ENCODE measurements around the gene GPR78. TPM values are rescaled to one million over a fixed set of nuclear protein-coding genes. Genes with fewer than 3 reads are reported as not detected.

The GPR78 gene
- total and polyA plus RNA-seq, 2 of the 8 experiments (the other 6 are each of a cell fraction or from before 2014, with no cell fraction given), result 1.0 to 3.0 TPM

DNA sequence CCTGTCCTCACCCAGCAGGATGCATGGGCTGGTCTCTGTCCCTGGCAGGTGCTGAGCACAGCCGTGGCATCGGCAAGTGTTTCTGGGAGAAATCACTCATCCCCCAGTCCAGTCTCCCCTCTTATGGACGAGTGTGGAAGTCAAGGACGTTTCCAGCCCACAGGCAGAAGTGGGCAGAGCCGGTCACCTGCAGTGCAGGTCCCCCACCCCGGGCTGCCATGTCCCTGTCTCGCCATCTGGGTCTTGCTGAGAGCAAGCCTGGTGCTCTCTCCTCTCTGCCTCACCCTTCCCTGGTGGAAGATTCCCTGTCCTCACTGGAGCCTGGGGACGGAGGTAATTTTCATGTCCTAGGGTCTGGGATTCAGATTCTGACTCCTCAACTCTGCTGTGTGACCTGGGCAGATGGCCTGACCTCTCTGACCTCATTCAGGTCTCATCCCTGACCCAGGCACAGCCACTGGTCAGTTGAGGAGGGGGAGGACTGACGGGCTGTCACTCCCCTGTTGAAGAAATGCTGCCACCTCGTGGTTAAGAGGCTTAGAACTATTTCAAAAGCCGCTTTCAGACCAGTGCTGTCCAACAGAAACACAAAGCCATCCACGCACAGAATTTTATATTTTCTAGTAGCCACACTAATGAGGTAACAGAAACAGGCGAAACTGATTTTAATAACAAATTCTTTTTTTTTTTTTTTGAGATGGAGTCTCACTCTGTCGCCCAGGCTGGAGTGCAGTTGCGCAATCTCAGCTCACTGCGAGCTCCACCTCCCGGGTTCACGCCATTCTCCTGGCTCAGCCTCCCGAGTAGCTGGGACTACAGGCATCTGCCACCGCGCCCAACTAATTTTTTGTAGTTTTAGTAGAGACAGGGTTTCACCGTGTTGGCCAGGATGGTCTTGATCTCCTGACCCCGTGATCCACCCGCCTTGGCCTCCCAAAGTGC lies 14.2 kb downstream of the GPR78 start:
- H2BK120ac ChIP-seq (replicated peaks; ENCODE audit: low read depth, low read length), result no peak overlapping the region
- H3K23ac ChIP-seq (ENCODE audit: insufficient read length), result no peak overlapping the region
- H4K5ac ChIP-seq (ENCODE audit: insufficient read length, low read depth, low read length), result no peak overlapping the region
- no peak overlapping the region for H2AFZ ChIP-seq (ENCODE audit: low read length)
- no peak overlapping the region for H3K18ac ChIP-seq (ENCODE audit: extremely low read depth, low read length)
- peaks cover 14% of the 10 kb centered on the region; the same call in 1 of the 2 replicates for H3K23me2 ChIP-seq (ENCODE audit: low read depth, low read length)
- peaks cover 3 to 22% of the 10 kb centered on the region in 2 experiments for H4K20me1 ChIP-seq (replicated peaks in 1 of 2; ENCODE audit: control insufficient read depth in 1 of 2, insufficient read depth in 2 of 2, low read length in 2 of 2)
- 0 out of 7 replicates have a peak, but pooled peaks cover 0 to 3% (median under 1%) of the 10 kb centered on the region in 4 experiments for H3K27me3 ChIP-seq (replicated peaks in 1 of 4; ENCODE audit: control insufficient read depth in 3 of 4, extremely low read depth in 1 of 4, insufficient read depth in 3 of 4, low read length in 3 of 4)
- H4K91ac ChIP-seq (replicated peaks; ENCODE audit: insufficient read length, low read length), result no peak overlapping the region
- peak; percentile 97 for FAIRE-seq
- H2BK5ac ChIP-seq (ENCODE audit: low read depth, low read length), result 0 out of 2 replicates have a peak overlapping the region, but pooled peaks have one; percentile 20
- WGBS, 2 experiments (ENCODE audit: extremely low coverage in 1 of 2, insufficient coverage in 1 of 2, insufficient read length in 1 of 2, insufficient replicate concordance in 2 of 2, low coverage in 1 of 2, low lambda C conversion rate in 2 of 2, missing lambda C conversion rate in 1 of 2), result 68% methylated on average over 21 of the region's 24 CpGs; no CpG with 5 or more reads in 1 of the 2 experiments
- CTCF ChIA-PET (ENCODE audit: partially characterized antibody), result interaction anchor here (0.6 to 5.8 kb wide), 19 partner anchors 10 to 1008 kb away, joined by 3 to 49 read pairs (median 4); no protein-coding TSS in a partner anchor
- H3K79me1 ChIP-seq (ENCODE audit: low read depth, low read length), result peaks cover 11% of the 10 kb centered on the region
- peak in 1 of 2 experiments; percentile 77 for DNase-seq (ENCODE audit: low read depth in 1 of 2, low spot score in 2 of 2)
- peak overlapping the region; percentile 94; the same call in 1 of the 2 replicates for H2BK12ac ChIP-seq (ENCODE audit: low read depth, low read length)
- H2BK20ac ChIP-seq (ENCODE audit: low read length), result no peak overlapping the region
- peaks cover 0 to 24% (median 20%) of the 10 kb centered on the region in 4 experiments; a peak in 6 of 7 replicates for H3K4me1 ChIP-seq (replicated peaks in 1 of 4; ENCODE audit: control insufficient read depth in 3 of 4, insufficient read depth in 4 of 4, low read length in 3 of 4)
- H3K4me3 ChIP-seq (ENCODE audit: extremely low read depth in 1 of 4, insufficient read depth in 2 of 4, low read depth in 3 of 4, low read length in 4 of 4), result peak overlapping the region in 1 of 4 experiments; percentile 78; a peak in 2 of 8 replicates
- no peak overlapping the region for H3K14ac ChIP-seq (ENCODE audit: insufficient read length)
- no peak overlapping the region for H4K8ac ChIP-seq (ENCODE audit: extremely low read depth, insufficient read depth, low read length)
- no peaks in the 10 kb centered on the region for H3K9me3 ChIP-seq (ENCODE audit: insufficient read depth in 2 of 2, low read depth in 1 of 2, low read length in 1 of 2)
- H2AK5ac ChIP-seq (ENCODE audit: low read depth, low read length), result no peak overlapping the region
- no peak overlapping the region for H3K56ac ChIP-seq (replicated peaks; ENCODE audit: insufficient read length, low read depth, low read length)
- H3K27ac ChIP-seq (ENCODE audit: low read depth, low read length), result no peak overlapping the region
- H2BK15ac ChIP-seq (ENCODE audit: low read length), result peak overlapping the region; percentile 65; the same call in 1 of the 2 replicates
- POLR2A ChIA-PET (ENCODE audit: partially characterized antibody), result interaction anchor here (1.2 to 2.9 kb wide), 4 partner anchors 8 to 126 kb away, joined by 3 to 12 read pairs (median 6); no protein-coding TSS in a partner anchor
- H3K4ac ChIP-seq (replicated peaks; ENCODE audit: insufficient read length, low read depth, low read length), result no peak overlapping the region
- no peaks in the 10 kb centered on the region; a peak in 1 of 8 replicates for H3K36me3 ChIP-seq (ENCODE audit: control insufficient read depth in 2 of 4, insufficient read depth in 4 of 4, low read length in 3 of 4)
- H3K4me2 ChIP-seq (ENCODE audit: insufficient read depth in 1 of 2, low read depth in 2 of 2, low read length in 2 of 2), result peak overlapping the region; percentile 81 to 98
- peaks cover 0 to 20% of the 10 kb centered on the region in 2 experiments; a peak in 1 of 4 replicates for H3K79me2 ChIP-seq (ENCODE audit: control insufficient read depth in 1 of 2, insufficient read depth in 2 of 2, low read length in 2 of 2)
- H3K9ac ChIP-seq (replicated peaks in 1 of 4; ENCODE audit: extremely low read depth in 1 of 4, low read depth in 3 of 4, low read length in 3 of 4), result no peak overlapping the region
- TF ChIP-seq TEAD4 (IDR thresholded peaks at IDR 0.05; ENCODE audit: low read depth, low read length) (peak; percentile 39; the same call in 1 of the 2 replicates), CEBPB (IDR thresholded peaks at IDR 0.05; ENCODE audit: low read depth, low read length) (peak; percentile 82), RAD21 (IDR thresholded peaks at IDR 0.05 in 1 of 2, conservative IDR thresholded peaks at IDR 0.05 in 1 of 2; ENCODE audit: low read depth in 2 of 2, low read length in 2 of 2) (peak; percentile 90 to 95), KDM1A (IDR thresholded peaks at IDR 0.05; ENCODE audit: borderline replicate concordance, low read length) (peak; percentile 95), SIN3A (conservative IDR thresholded peaks at IDR 0.05 in 1 of 2, IDR thresholded peaks at IDR 0.05 in 1 of 2; ENCODE audit: low read depth in 1 of 2, low read length in 2 of 2) (peak in 1 of 2 experiments; percentile 53; a peak in 1 of 4 replicates)
- TF ChIP-seq, protein P1, sequence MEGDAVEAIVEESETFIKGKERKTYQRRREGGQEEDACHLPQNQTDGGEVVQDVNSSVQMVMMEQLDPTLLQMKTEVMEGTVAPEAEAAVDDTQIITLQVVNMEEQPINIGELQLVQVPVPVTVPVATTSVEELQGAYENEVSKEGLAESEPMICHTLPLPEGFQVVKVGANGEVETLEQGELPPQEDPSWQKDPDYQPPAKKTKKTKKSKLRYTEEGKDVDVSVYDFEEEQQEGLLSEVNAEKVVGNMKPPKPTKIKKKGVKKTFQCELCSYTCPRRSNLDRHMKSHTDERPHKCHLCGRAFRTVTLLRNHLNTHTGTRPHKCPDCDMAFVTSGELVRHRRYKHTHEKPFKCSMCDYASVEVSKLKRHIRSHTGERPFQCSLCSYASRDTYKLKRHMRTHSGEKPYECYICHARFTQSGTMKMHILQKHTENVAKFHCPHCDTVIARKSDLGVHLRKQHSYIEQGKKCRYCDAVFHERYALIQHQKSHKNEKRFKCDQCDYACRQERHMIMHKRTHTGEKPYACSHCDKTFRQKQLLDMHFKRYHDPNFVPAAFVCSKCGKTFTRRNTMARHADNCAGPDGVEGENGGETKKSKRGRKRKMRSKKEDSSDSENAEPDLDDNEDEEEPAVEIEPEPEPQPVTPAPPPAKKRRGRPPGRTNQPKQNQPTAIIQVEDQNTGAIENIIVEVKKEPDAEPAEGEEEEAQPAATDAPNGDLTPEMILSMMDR (IDR thresholded peaks at IDR 0.05; ENCODE audit: control extremely low read depth in 1 of 3, insufficient read depth in 1 of 3, low read depth in 1 of 3, low read length in 3 of 3), result peak in 2 of 3 experiments; percentile 79 to 84; a peak in 3 of 4 replicates

All from H1 (cell line).